ENCODE measurements around the gene PELI1.

The PELI1 gene

GRCh38 chr2:64151476-64151875 lies 7.3 kb upstream of the PELI1 start:
- DNase-seq, result no peak

DNA sequence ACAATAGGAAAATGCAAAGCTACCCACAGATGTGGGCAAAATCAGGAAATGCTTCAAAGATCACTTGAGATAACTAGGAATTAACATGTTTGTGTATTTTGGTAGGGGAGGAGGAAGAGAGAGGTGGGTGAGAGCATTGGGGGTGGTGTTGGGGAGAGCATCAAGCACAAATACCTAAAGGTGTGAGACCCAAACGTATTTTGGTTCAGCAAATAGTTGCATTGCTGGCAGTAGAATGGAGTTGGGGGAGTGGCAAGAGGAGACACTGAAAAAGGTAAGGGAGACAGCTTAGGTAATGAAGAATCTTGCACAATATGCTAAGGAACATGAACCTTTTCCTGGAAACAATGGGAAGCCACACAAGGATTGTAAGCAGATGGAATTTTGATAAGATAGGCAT lies 1.5 kb upstream of the PELI1 start:
- DNase-seq, result no peak

DNA sequence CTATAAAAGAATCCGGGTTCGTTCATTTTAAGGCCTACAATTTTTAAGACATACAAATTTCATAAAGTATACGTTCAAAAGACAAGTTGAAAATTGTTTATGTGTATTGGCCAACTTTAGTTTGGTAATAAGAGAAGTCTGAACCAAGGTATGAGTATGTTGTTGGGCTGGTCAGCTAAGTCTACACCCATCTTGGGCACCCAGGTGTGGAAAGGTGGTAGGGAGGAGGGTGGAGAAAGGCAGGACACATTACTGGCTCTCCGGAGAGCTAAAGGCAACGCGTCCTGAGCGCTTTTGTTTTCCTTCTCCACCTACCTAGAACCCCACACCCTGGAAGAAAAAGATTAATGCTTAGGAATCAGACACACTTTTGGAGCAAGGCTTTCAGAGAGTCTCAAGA lies 899 bp upstream of the PELI1 start:
- no peak for DNase-seq

DNA sequence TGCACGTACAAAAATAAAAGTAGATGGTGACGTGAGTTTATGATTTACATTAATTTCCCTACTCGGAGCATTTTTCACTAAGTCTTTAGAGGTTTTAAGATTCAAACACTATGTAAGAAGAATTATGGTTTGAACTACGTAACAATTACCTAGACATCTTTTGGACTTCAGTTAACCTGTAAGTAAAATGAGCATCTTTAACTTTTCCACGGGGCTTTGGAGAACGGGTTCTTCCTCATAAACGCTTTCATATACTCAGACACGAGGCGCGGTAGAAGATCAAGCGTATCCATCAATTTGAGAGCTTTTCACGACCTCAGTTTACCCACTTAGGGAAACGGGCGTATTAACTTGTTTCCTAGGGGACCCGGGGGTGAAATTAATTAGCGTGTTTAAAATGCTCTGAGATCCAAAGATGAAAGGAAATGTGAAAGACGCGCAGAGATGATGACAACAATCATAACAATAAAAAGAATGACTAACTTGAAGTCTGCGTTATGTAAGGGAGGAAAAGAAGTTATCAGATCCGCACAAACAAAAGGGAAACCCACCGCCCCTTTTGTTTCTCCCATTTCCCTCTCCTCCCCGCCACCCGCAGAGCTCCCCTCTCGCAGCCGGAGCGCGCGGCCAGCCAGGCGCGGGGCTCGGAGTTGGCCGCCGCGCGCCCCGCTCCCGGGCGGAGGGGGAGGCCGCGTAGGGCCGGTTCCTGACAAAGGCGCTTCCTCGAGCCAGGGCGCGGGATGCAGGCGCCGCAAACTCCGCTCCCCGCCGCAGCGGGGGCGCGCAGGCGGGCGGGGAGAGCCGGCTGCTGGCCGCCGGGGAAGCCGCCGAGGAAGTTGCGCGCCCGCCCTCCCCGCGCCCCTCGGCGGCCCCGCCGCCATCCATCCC lies 807 bp downstream of the PELI1 start:
- DNase-seq, result peak; percentile 42

DNA sequence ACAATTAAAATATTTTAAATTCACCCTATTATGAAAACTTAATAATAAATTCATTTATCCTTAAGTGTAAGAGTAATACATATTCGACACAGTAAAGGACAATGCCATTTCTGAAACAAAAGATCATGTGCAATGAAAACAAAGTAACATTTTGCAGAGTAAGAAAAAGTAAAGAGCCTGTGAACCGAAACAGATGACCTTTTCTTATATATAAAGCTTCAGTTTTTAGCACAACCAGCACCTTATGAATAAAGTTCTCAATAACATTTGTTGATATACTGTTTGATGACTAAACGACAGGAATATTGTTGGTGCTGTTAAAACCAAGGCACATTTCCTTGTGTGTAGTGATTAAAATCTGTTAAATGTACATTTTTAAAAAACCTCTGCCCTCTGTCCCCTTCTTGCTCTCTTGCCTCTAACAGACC lies 1.5 kb downstream of the PELI1 start:
- no peak for DNase-seq

- no peak for DNase-seq
Measured at GRCh38 chr2:64141674-64142405, 2.4 kb downstream of the PELI1 start.

- DNase-seq, result no peak
Measured at GRCh38 chr2:64140665-64141200, 3.5 kb downstream of the PELI1 start.

DNA sequence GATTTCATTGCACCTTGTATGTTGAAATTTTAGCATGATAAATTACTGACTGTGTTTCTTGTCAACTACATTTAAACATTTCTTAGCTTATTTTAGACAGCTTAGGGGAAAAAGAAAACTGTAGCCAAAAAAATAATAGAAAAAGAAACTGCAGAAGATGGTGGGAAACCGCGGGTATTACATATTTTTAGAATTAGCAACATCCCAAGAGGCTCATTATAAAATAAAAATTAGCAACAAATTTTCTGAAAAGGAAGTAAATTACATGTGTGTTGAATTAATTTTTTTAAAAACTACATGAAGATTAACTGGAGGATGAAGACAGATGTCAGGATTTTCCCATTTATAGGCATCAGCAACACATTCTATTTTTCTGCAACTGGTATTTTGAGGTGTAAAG lies 4.3 kb downstream of the PELI1 start:
- no peak for DNase-seq

- no peak for DNase-seq
Measured at GRCh38 chr2:64137996-64138395, 6.2 kb downstream of the PELI1 start.

DNA sequence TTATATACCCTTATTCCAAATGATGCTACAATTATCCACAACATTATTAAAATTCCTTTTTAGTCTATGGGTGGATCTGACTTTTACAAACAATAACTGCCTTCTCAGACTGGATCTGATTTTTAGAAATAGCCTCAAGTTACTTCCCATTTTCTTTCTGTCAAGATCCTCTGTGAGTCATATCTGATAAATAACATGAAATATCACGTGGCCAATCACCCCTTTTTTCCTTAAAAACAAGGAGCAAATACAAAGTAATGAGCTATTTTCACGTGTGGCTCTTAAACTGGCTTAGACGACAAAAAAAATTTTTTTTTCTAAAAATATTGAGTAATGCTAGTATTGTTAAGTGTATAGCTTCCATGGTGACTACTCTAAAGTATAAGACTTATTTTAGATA lies 6.7 kb downstream of the PELI1 start:
- DNase-seq, result no peak

- DNase-seq, result no peak
Measured at GRCh38 chr2:64135421-64135820, 8.8 kb downstream of the PELI1 start.

- DNase-seq, result no peak
Measured at GRCh38 chr2:64134813-64135212, 9.4 kb downstream of the PELI1 start.

DNA sequence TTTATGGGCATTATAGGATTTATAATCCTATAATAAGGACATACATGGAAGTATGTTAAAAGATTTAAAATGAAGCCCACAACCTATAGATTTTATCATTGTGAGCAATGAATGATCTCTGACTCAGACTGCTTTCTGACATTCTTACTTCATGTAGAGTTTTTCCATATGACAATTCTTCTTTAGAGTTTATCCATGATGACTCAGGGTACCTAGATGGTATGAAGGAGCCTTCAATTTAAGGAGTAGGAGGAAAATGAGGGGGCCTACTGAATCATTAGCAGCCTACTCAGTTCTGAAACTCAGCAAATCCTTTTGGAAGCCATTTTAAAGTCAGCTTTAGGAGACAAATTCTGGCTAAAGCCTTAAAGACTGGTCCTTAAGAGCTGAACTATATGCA lies 10.4 kb downstream of the PELI1 start:
- no peak for DNase-seq

DNA sequence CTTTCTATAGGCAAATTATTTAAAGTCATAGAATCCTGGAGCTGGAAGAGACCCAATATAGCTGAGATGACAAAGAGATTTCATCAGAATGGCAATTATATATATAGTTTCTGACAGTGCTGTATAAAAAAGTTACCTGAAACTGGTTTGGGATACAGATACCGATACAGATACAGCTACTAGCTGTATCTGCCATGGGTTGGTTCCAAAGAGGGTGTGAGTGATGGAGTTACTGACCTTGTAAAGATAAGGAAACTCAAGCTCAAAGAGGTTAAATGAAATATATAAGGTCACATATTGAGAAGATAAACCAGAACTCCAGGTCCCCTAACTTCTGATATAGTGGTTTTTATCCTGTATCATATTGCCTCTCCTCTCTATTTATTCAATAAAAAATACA lies 10.9 kb downstream of the PELI1 start:
- no peak for DNase-seq

GRCh38 chr2:64130333-64130732 lies 13.9 kb downstream of the PELI1 start:
- DNase-seq, result no peak

DNA sequence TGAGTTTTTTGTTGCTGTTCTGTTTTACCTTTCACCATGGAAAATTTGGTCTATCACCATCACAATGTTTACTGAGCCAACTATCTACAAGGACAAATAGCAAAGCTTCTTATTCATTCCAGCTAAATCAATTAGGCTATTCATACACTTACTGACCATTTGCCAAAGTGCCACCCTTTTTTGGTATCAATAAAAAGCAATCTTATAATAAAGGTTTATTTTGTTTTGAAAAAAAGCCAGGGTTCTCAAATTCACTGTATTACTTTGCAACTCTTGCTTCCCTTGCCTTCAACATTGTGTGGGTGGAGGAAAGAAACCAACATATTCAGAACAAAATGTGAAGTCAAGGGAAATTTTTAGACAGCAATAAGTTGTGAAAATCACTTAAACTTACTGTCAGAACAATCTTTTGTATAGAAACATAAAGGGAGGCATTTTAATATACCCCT lies 15.3 kb downstream of the PELI1 start:
- no peak for DNase-seq

DNA sequence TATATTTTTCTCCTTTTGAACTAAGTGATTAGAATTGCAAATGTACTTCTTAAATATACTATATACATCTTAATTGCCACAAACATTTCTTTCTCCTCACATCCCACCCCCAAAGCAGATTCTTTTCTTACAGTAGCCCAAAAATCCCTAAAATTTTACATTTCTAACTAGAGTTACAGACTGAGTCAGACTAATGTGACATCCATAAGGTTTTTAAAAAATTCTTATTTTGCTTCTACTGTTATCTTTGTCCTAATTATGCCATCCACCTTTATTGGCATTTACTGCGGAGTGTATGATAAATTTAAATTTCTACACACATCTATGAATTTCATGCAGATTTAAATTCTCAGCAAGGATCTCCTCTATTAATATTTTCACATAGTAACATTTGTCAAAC lies 15.8 kb downstream of the PELI1 start:
- no peak for DNase-seq

DNA sequence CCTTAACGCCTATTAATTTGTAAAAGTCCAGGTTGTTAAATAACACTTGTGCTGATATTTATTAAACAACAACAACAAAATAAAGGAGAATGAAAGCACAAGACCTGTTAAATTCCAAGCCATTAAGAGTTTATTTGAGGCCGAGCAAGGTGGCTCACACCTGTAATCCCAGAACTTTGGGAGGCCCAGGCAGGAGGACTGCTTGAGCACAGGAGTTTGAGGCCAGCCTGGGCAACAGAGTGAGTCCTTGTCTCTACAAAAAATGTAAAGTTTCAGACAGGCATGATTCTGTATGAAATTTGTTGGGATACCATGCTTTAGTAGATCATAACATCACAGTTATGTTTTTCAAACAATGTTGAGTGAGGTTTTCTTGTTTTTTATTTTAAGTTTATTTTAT lies 17.1 kb downstream of the PELI1 start:
- no peak for DNase-seq

DNA sequence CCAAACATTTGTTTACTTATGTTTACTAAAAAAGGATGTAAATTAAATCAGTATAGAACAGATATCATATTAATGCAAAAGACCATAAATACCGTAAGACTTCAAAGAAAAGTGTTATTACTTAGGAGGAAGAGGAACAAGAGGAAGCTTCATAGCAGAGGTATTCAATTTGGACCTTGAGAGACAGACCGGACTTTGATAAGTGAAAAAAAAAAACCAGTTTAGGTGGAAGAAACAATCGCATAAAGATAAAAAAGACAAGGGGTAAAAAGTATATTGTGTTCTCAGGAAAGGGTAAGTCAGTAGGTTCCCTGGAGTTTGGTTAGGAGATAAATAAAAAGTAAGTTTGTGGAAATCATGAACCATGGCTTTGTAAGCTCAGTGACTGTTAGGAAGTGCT lies 17.6 kb downstream of the PELI1 start:
- no peak for DNase-seq

DNA sequence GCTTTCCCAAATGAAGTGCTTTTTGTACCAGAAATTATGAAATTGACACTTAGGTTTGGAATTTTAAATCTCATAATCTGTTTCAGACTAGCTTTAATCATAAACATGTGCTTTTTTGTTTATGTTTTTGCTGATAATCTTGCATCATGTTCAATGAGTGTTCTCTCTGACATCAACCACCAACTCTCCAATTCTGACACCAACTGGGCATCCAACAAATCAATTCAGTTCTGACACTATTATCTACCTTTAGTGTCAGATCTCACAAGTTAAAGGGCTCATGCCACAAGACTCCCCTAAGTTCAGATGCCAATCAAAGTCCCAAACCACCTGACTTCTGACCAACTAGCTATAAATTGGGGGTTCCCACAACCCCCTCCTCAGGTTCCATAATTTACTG lies 19.6 kb downstream of the PELI1 start:
- no peak for DNase-seq

- DNase-seq, result no peak
Measured at GRCh38 chr2:64124168-64124567, 20.1 kb downstream of the PELI1 start.

- DNase-seq, result no peak
Measured at GRCh38 chr2:64123740-64124139, 20.5 kb downstream of the PELI1 start.

GRCh38 chr2:64122358-64122757 lies 21.9 kb downstream of the PELI1 start:
- DNase-seq, result no peak

- DNase-seq, result no peak
Measured at GRCh38 chr2:64120928-64121327, 23.3 kb downstream of the PELI1 start.

Data from activated naive CD4-positive, alpha-beta T cell treated with Interleukin-2 at 50 U/mL for 16 hours (primary cell).